HG03025 (cell line): ENCODE results near the gene CPHXL.

Experiments
- ATAC-seq: cut with Tn5 transposase; IDR thresholded peaks from one replicate; pipeline ENCODE4 v1.9.1; 2021; ENCODE audit warnings: mild to moderate bottlenecking, moderate library complexity; ENCODE audit not compliant: unreplicated experiment, low FRiP score

The CPHXL gene

GRCh38 chr16:75726390-75726789 lies at the start of gene CPHXL:
TSS of gene CPHXL (minus strand) at chr16:75726490. CDS start at chr16:75726442, 48 bp downstream.
- ATAC-seq: no peak

- no peak for ATAC-seq
These were observed 47.9 kb upstream of the CPHXL start for GRCh38 chr16:75774197-75774596.

- no peak for ATAC-seq
These were observed 43.8 kb upstream of the CPHXL start for GRCh38 chr16:75770051-75770450.

- peak; percentile 85 for ATAC-seq
These were observed 38.0 kb upstream of the CPHXL start for GRCh38 chr16:75764154-75764768.

- no peak for ATAC-seq
These were observed 36.9 kb upstream of the CPHXL start for GRCh38 chr16:75763204-75763603.

GRCh38 chr16:75762746-75763145 lies 36.5 kb upstream of the CPHXL start:
- ATAC-seq: no peak

- no peak for ATAC-seq
These were observed 34.8 kb upstream of the CPHXL start for GRCh38 chr16:75761108-75761507.

GRCh38 chr16:75760018-75760519 lies 33.8 kb upstream of the CPHXL start:
- no peak for ATAC-seq

- ATAC-seq: no peak
These were observed 31.9 kb upstream of the CPHXL start for GRCh38 chr16:75758215-75758614.

- ATAC-seq: no peak
These were observed 27.9 kb upstream of the CPHXL start for GRCh38 chr16:75754141-75754540.

GRCh38 chr16:75750528-75750927 lies 24.2 kb upstream of the CPHXL start:
- no peak for ATAC-seq

GRCh38 chr16:75746359-75746758 lies 20.1 kb upstream of the CPHXL start:
- no peak for ATAC-seq

GRCh38 chr16:75745823-75746222 lies 19.5 kb upstream of the CPHXL start:
- ATAC-seq: no peak

- no peak for ATAC-seq
These were observed 19.0 kb upstream of the CPHXL start for GRCh38 chr16:75745242-75745641.

GRCh38 chr16:75742424-75743047 lies 16.2 kb upstream of the CPHXL start:
- ATAC-seq: no peak

- no peak for ATAC-seq
These were observed 7.3 kb upstream of the CPHXL start for GRCh38 chr16:75733305-75734211.

- ATAC-seq: no peak
These were observed 6.6 kb upstream of the CPHXL start for GRCh38 chr16:75732871-75733270.

GRCh38 chr16:75727221-75727620 lies 931 bp upstream of the CPHXL start:
- no peak for ATAC-seq

GRCh38 chr16:75718452-75718851 lies 7.8 kb downstream of the CPHXL start:
- no peak for ATAC-seq

- ATAC-seq: no peak
These were observed 11.6 kb downstream of the CPHXL start for GRCh38 chr16:75714661-75715060.

- ATAC-seq: no peak
These were observed 15.9 kb downstream of the CPHXL start for GRCh38 chr16:75710344-75710743.
